SW 1271 (cell line): ENCODE measurements around the gene ZCRB1.
"Not testable (repeated sequence)": the region's sequence is repeated elsewhere in the genome, so short reads cannot be mapped to it uniquely, and the experiment has no call there.

Source experiments
- DNase-seq, 2 experiments: peaks; one replicate each; lab custom pipeline; 2025; lab: John Stamatoyannopoulos, UW

ZCRB1 gene, protein sequence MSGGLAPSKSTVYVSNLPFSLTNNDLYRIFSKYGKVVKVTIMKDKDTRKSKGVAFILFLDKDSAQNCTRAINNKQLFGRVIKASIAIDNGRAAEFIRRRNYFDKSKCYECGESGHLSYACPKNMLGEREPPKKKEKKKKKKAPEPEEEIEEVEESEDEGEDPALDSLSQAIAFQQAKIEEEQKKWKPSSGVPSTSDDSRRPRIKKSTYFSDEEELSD

DNA sequence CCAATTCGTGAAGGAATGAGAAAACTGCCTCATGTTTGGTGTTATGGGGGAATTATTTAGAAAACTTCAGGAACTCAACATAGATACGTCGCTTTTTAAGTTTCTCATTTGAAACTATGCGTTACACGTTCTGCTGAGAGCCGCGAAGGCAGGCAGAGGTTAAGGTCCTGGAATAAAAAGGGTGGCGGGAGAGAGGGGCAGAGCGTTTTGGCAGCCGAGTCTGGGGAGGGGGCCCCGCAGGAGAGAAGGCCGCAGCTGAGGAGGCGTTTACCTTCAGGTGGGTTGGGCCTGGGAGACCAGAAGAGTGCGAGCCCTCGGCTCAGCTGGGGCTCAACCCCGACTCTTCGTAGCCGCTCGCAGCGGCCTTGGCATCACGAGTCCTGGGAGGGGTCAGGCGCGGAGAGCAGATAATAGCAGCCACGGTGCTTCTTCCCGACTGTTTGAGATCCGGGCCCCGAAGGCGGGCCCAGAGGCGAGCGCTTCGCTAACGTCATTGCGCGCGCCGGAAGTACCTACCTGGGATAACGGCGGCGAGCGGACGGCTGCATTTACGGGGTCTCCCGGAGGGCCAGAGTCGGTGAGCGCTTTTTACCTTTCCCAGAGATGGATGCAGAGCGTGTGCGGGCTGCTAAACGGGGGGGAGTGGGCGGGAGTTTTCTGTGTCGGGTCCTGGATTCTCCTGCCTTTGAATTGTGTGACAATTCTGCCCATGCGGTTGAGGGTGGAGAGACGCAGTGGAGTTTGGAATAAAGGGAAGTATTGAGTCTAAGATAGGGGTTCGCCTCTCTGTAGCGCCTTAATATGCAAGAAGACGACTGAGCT, at the start of gene ZCRB1, which contains the start of gene PPHLN1:
ZCRB1 (minus strand) TSS at position 442 of the 822 bp plus-strand sequence. CDS start 1,992 bp downstream, outside the sequence.
PPHLN1 (plus strand) TSS at position 515 of the 822 bp plus-strand sequence. CDS start 9,736 bp downstream, outside the sequence.
- peak; percentile 64 to 77 for DNase-seq

DNA sequence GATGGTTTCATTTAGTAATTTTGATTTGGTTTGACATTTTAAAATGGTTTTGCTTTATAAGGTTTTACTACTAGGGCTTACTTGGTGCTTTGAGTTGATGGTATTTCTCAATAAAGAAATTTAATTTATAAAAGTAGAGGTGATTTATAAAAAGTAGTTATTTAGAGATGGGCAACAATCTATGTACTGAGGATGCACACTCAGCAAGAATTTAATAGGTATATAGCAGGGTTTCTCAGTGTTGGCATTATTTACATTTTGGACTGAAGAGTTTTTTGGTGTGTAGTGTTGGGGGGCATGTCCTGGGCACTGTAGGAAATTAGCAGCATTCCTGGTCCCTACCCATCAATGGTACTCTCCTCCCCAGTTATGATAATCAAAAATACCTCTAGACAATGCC, 47.8 kb upstream of the ZCRB1 start:
- no peak for DNase-seq

DNA sequence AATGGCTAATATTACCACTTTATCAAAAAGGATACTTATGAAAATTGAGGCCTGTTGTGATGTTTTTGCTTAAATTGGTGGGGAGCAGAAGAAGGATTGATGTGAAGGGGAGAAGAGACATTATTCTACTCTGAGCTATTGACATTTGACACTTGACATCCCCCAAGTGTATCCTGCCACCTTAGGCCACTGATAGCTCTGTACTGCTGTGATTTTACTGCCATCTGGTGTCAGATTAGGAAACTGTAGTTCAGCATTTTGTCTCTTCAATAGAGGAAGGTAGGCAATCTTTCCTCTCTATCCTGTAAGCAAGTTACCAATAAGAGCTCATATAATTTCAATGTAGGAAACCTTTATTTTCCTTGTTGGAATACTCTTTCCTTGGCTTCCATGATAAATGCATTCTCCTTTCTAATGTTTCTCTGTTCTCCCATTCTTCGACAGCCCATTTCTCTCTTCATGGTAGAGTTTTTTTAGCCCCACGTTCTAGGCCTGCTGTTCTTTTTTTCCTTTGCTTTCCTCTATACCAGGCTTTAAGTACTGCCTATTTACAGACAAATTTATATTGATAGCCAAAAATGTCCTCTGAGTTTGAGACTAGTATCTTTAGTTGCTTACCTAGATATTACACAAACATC, 46.4 kb upstream of the ZCRB1 start:
- peak in 1 of 2 experiments; percentile 64 for DNase-seq

DNA sequence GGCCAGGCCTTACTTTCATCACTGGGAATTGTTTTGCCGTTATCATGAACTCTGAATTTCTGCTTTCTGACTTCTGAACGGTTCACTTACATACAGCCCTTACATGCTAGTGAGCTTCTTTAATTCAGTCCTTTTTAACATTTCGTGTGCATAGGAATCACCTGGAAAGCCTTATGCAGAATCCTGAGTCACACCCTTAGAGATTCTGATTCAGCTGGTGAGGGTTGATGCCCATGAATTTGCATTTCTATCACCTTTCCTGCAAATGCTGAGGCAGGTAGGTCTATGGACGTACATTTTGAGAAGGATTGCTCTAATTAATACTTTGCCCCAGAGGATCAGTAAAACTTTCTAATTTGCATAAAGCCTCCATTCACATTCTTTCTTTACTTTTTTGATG, 44.1 kb upstream of the ZCRB1 start:
- no peak for DNase-seq

DNA sequence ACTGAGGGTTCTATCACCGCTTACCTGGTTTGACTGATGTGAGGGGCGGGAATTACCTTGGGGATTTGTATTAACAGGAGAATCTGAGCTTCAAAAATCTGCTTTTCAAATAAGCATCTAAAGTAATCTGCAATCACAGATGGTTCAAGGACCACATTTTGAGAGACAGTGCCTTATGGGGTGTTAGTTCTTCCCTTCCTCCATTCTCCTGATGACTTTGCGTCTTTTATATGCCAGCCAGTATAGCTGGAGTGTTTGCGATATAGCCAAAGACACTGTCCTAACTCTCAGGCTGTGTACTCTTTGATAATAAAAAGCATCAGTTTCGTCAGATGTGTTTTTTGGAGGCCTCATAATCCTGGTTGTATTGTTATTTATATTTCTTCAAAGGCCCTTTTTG, 39.6 kb upstream of the ZCRB1 start:
- no peak for DNase-seq

DNA sequence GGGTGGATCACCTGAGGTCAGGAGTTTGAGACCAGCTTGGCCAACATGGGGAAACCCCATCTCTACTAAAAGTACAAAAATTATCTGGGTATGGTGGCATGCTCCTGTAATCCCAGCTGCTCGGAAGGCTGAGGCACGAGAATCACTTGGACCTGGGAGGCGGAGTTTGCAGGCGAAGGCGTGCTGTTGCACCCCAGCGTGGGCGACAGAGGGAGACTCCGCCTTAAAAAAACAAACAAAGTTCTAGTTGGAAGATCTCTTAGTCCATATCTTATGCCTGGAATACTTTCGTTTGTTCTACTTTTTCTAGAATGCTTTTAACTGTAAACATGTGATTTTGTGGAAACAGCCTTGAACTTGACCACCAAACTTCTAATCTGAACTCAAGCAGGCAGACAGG, 38.8 kb upstream of the ZCRB1 start:
- no peak for DNase-seq

DNA sequence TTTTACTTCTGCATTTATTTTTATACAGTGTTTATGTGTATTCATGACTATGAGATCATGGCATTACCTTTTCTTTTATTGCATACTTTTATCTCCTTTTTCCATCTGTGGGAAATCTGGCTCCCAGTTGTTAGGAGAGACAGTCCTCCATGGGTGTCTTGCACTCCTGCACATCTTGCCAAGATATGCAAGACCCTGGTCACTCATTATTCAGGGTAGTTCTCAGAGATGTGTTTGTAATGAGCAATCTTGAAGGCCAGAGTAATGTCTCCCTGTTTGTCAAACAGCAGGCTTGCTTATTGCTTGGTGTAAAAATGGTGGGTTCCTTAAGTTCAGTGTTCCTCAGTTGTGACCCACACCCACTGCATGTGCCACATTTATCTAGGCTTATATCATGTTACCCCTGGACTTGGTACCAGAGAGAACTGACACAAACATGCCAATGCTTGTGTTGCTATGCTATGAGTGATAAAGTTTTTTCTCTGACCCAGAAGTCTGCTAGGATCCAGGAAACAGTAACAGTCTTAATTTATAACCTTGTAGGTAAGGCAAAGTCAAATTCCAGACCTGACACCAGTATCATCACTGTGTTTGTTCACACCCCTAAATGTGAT, 36.9 kb upstream of the ZCRB1 start:
- DNase-seq: no peak

DNA sequence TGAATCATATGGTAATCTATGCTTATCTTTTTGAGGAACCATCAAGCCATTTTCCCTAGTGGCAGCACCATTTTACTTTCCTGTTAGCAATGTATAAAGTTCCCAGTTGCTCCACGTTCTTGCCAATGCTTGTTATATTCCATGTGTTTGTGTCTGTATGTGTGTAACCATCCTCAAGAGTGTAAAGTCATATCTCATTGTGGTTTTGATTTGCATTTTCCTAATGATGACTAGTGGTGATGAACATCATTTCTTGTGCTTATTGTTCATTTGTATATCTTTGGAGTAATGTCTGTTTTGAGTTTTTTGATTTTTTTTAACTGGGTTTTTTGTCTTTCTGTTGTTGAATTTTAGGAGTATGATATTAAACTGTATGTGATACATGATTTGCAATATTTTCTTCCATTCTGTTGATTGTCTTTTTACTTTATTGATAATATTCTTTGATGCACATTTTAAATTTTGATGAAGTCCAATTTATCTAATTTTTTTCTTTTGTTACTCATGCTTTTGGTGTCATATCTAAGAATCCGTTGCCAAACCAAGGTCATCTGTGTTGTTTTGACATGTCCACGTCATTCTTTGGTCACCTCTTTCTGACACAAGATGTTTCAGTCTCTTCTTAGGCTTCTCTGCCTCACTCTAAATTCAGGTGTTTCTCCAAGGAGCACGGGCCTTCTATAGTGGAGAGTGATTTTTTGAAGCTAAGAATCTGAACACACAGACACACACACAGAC, 36.2 kb upstream of the ZCRB1 start:
- DNase-seq: no peak

DNA sequence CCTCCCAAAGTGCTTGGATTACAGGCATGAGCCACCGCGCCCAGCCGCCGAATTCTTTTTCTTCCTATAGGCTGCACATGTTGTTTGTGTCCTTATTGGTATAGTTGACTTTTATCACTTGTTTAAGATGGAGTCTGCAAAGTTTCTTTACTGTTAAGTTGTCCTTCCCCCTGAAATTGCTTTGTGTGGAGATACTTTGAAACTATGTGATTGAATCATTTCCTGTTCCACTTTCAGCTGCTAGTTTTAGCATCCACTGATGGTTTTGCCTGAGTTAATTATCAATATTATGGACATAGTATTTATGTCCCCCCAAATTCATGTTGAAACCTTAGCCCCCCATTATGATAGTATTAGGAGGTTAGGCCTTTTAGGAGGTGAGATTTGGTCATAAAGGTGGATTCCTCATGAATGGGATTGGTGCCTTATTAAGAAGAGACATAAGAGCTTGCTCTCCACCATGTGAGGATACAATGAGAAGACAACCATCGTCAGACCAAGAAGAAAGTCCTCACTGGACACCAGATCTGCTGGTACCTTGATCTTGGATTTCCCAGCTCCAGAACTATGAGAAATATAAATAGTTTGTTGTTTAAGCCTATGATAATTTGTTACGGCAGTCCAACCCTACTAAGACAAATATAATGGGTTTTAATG, 35.0 kb upstream of the ZCRB1 start:
- peak in 1 of 2 experiments; percentile 8 for DNase-seq

DNA sequence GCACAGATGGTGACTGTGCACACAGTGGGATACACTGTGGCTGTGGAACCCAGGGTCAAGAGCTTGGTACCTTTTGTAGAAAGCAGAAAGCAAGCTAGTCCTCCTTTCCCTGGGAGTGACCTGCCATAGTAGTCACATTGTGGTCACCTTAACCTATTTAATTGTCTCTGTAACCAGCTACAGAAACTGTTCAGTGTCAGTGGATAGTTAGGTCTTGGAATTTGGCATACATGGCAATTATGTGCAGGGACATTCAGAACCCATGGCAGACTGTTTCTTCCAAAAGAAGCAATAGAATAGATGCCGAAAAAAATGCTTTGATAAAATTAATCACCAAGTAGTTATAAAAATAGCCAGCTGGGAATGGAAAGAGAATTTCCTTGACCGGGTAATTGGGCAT, 30.4 kb upstream of the ZCRB1 start:
- DNase-seq: no peak

DNA sequence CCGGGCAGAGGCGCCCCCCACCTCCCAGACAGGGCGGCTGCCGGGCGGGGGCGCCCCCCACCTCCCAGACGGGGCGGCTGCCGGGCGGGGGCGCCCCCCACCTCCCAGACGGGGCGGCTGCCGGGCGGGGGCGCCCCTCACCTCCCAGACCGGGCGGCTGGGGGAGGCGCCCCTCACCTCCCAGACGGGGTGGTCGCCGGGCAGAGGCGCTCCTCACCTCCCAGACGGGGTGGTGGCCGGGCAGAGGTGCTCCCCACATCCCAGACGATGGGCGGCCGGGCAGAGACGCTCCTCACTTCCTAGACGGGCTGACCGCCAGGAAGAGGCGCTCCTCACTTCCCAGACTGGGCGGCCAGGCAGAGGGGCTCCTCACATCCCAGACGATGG, 24.1 kb upstream of the ZCRB1 start:
- not testable (repeated sequence) for DNase-seq

DNA sequence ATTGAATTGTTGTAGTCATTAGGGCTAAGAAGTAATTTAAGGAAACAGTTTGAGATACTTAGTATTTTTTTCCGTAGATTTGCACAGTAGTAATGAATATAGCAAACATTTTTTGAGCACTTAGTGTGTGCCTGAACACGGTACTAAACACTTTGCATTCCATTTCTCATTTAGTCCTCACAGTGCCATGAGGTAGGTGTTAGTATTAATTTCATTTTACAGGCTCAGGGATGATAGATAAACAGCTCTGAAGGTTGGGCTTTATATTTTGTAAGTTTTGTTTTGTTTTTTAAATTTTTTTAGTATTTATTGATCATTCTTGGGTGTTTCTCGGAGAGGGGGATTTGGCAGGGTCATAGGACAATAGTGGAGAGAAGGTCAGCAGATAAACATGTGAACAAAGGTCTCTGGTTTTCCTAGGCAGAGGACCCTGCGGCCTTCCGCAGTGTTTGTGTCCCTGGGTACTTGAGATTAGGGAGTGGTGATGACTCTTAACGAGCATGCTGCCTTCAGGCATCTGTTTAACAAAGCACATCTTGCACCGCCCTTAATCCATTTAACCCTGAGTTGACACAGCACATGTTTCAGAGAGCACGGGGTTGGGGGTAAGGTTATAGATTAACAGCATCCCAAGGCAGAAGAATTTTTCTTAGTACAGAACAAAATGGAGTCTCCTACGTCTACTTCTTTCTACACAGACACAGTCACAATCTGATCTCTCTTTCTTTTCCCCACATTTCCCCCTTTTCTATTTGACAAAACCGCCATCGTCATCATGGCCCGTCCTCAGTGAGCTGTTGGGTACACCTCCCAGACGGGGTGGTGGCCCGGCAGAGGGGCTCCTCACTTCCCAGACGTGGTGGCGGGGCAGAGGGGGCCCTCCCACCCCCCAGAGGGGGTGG, 23.5 kb upstream of the ZCRB1 start:
- not testable (repeated sequence) for DNase-seq

DNA sequence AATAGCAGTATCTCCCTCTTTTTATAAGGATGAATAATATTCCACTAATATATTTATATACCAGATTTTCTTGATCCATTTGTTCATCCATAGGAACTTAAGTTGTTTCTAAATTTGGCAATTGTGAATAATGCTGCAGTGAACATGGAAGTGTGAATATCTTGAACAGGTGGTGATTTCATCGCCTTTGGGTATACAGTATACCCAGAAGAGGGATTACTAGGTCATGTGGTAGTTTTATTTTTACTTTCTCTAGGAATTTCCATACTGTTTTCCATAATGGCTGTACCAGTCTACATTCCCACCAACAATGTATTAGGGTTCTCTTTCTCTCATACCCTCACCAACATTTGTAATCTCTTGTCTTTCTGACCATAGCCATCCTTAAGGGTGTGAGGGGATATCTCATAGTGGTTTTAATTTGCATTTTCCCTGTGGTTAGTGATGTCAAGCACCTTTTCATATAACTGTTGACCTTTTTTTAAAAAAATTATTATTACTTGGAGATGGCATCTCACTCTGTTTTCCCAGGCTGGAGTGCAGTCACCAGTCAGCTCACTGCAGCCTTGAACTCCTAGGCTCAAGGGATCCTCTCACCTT, 20.6 kb upstream of the ZCRB1 start:
- no peak for DNase-seq

DNA sequence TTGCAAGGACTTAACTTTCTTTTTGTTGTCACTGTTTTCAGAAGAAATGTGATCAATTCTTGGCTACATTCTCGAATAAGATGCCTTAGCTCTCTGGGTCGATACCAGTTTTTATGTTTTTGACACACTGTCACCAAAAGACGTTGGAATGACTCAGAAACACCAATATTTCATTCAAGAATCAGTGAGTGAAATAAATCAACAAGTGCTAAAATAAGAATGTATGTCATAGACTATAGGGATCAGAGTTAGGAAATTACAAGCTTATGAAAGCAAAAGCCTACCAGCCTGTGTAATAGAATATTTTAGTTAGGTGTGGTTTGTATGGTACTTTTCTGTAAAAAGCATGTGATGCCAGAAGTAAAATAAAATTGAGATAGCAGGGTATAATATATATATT, 17.8 kb upstream of the ZCRB1 start:
- no peak for DNase-seq

DNA sequence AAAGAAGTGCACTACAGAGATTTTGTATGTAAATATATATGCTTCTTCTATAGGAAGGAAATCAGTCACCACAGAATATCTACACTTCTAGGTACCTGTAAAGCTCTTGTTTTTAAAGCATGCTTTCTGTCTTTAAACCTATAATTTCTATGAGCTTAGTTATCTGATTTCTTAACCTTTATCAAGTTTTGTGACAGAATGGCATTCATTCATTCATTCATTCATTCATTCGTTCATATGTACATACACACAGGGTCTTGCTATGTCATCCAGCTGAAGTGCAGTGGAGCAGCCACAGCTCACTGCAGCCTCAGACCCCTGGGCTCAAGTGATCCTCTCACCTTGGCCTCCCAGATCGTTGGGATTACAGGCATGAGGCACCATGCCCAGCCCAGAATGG, 16.1 kb upstream of the ZCRB1 start:
- no peak for DNase-seq

DNA sequence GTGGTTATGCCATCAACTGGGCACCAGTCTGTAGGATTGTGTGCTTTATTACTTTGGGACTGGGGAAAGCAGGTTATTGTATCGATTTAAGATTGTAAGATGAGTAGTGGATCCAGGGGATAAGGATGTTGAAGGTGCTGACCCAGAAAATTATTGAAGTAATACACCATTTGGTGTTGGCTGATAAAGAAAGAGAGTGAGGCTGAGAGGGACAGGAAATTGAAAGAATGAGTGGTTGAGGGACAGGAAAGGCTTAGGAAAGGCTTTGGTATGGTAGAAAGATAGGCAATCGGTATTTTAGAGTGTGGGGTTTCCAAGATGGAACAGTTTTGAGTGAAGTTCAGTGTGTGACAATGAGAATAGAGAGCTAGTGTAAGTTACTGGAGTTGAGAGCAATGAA, 12.4 kb upstream of the ZCRB1 start:
- DNase-seq: no peak

DNA sequence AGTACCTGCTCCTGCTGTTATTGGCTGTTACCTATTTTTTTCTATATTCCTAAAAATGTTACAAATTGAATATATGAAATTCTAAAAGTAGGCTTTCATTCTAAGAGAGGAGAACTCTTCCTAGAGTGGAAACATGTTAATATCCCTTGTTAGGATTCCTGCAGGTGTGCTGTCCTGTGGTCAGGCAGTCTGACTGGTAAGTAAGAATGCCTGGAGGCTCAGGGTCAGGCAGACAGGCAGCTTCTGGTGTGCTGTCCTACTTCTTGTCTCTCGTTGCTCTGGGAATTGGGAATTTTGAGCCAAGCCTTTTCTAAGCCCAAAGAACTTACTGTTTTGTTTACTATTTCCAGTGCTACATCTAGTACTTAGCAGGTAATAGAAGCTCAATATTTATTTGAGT, 10.4 kb upstream of the ZCRB1 start:
- DNase-seq: no peak

DNA sequence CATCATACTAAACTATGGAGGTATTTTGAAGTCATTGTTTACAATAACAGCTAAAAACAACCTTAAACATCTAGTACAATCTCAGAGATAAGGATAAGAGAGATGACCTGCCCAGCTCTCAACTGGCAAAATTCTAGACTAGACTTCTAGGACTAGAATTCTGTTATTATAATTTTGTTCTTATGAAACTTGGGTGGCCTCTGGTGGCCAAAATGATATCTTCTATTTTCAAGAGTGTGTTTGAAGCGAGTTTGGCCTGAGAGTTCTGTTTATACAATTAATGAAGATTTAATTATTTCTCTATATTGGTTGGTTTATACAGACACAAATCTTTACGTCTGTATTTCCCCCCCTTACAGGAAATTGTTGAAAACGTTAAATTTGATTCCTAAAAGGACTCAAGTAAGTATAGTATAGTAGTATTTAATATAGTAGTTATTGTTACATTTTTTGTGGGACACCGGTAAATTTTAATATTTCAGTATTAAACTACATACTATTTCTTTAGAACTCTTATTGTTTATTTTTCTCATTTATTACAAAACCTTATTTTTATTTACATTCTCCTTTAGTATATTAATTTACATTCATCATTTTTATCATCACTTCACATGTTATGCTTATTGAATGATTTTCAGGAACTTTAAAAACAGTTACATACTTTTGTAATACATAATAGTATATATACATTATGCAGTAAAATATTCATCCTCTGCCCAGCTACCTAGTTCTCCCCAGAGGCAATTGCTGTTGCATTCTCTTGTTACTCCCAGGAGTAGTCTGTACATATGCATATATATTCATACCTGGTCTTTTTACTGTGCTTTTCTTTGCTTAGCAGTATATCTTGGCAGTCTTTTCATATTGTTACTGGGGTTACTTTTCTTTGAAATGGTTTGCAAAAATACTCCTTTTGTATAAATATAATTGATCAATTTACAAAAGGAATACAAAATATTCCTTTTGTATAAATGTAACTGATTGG, 6.7 kb upstream of the ZCRB1 start:
- peak in 1 of 2 experiments; percentile 52 for DNase-seq

DNA sequence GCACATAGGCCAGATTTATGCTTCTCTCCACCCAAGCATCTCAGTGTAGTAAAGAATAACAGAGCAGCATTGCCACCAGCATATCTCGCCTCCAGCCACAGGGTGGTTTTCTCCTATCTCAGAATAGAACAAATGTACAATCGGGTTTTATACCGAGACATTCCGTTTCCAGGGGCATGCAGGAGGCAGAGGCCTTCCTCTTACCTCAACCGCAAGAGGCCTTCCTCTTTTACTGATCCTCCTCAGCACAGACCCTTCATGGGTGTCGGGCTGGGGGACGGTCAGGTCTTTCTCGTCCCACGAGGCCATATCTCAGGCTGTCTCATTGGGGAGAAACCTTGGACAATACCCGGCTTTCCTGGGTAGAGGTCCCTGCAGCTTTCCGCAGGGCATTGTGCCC, 4.2 kb upstream of the ZCRB1 start:
- DNase-seq: not testable (repeated sequence)
